Umbilical cord (tissue), 2 donors: ENCODE results near the gene GPR156. TPM values are rescaled to one million over a fixed set of nuclear protein-coding genes. Genes with fewer than 3 reads are reported as not detected.

Source experiments
- DNase-seq: peaks from one replicate; pipeline ENCODE4 v3.0.0-alpha.2; 2015; ENCODE audit warnings: low spot score
- total RNA-seq: library from RNA; depleted of rRNA; stranded (reverse); fragments of >200 nt; gene quantifications from one replicate; pipeline ENCODE4 v1.2.3, GENCODE V29; 2014; ENCODE audit warnings: low replicate concordance; ENCODE audit not compliant: insufficient read depth

Gene GPR156
- total RNA-seq, 1 donor from 2014 or later = 0.96 TPM

GRCh38 chr3:120125992-120126391 lies 159.0 kb downstream of the GPR156 start:
- DNase-seq = no peak

- DNase-seq = no peak
Observed at GRCh38 chr3:120119846-120120510, 165.0 kb downstream of the GPR156 start.

Other genes starting within 250 kb of the GPR156 start
- gene GSK3B, start 190.8 kb downstream of the GPR156 start, total RNA-seq = 43.1 TPM
- gene LRRC58, start 64.1 kb upstream of the GPR156 start, total RNA-seq = 31.8 TPM
- gene FSTL1, start 165.8 kb upstream of the GPR156 start, total RNA-seq = 1,082 TPM